Stimulated activated CD4-positive, alpha-beta T cell treated with anti-CD3 and anti-CD28 coated beads, Interleukin-15, amount 100 ng/mL, for 24 hours (primary cell): ENCODE measurements around the gene TMPRSS6.

ENCODE experiments used
- DNase-seq: peaks from one replicate; pipeline ENCODE4 v3.0.0-alpha.2; 2020

Gene TMPRSS6

GRCh38 chr22:37109242-37109917 lies at the start of gene TMPRSS6:
TSS of gene TMPRSS6 (minus strand) at chr22:37109713. CDS start at chr22:37103417, 6,296 bp downstream.
- DNase-seq = no peak

- no peak for DNase-seq
Observed at GRCh38 chr22:37158963-37159290, 49.4 kb upstream of the TMPRSS6 start.

GRCh38 chr22:37157516-37158285 lies 48.2 kb upstream of the TMPRSS6 start:
- no peak for DNase-seq

GRCh38 chr22:37156686-37157435 lies 47.3 kb upstream of the TMPRSS6 start:
- no peak for DNase-seq

GRCh38 chr22:37155971-37156370 lies 46.5 kb upstream of the TMPRSS6 start:
- DNase-seq = no peak

- peak; percentile 50 for DNase-seq
Observed at GRCh38 chr22:37154925-37155712, 45.6 kb upstream of the TMPRSS6 start.

- no peak for DNase-seq
Observed at GRCh38 chr22:37153901-37154300, 44.4 kb upstream of the TMPRSS6 start.

- DNase-seq = no peak
Observed at GRCh38 chr22:37151401-37151800, 41.9 kb upstream of the TMPRSS6 start.

GRCh38 chr22:37150701-37151100 lies 41.2 kb upstream of the TMPRSS6 start:
- DNase-seq = no peak

- DNase-seq = peak; percentile 40
Observed at GRCh38 chr22:37148742-37149665, 39.5 kb upstream of the TMPRSS6 start.

GRCh38 chr22:37148031-37148651 lies 38.6 kb upstream of the TMPRSS6 start:
- peak; percentile 61 for DNase-seq

GRCh38 chr22:37147186-37147990 lies 37.9 kb upstream of the TMPRSS6 start:
- peak; percentile 47 for DNase-seq

- DNase-seq = no peak
Observed at GRCh38 chr22:37146507-37147180, 37.1 kb upstream of the TMPRSS6 start.

- DNase-seq = no peak
Observed at GRCh38 chr22:37146051-37146385, 36.5 kb upstream of the TMPRSS6 start.

- no peak for DNase-seq
Observed at GRCh38 chr22:37145180-37146050, 35.9 kb upstream of the TMPRSS6 start.

- no peak for DNase-seq
Observed at GRCh38 chr22:37144180-37144554, 34.7 kb upstream of the TMPRSS6 start.

GRCh38 chr22:37141971-37142370 lies 32.5 kb upstream of the TMPRSS6 start:
- DNase-seq = no peak

- DNase-seq = no peak
Observed at GRCh38 chr22:37141476-37141875, 32.0 kb upstream of the TMPRSS6 start.
